Keratinocyte (primary cell): Measurements from ENCODE around the gene LSM7.

Source experiments
- EZH2 ChIP-seq: IDR thresholded peaks from one replicate; pipeline ENCODE4 v1.6.1; 2012; ENCODE audit warnings: inconsistent platforms, mild to moderate bottlenecking, low read length, moderate library complexity
- TF ChIP-seq, protein P1 (sequence below), 3 experiments: IDR thresholded peaks in 1 of 3; conservative IDR thresholded peaks in 1 of 3; optimal IDR thresholded peaks in 1 of 3; 2 replicates in 2 of 3; 3 replicates in 1 of 3; pipeline versions ENCODE3 to v1.5.1; 2011; ENCODE audit warnings: low read length in 3 of 3, mild to moderate bottlenecking in 3 of 3, moderate library complexity in 2 of 3, control low read depth in 1 of 3, inconsistent platforms in 1 of 3; ENCODE audit not compliant: insufficient read depth in 2 of 3; ENCODE audit errors: extremely low read depth in 1 of 3

GRCh38 chr19:2317756-2318155, 10.6 kb downstream of the LSM7 start:
- no peak for TF ChIP-seq EZH2
- TF ChIP-seq, protein P1, sequence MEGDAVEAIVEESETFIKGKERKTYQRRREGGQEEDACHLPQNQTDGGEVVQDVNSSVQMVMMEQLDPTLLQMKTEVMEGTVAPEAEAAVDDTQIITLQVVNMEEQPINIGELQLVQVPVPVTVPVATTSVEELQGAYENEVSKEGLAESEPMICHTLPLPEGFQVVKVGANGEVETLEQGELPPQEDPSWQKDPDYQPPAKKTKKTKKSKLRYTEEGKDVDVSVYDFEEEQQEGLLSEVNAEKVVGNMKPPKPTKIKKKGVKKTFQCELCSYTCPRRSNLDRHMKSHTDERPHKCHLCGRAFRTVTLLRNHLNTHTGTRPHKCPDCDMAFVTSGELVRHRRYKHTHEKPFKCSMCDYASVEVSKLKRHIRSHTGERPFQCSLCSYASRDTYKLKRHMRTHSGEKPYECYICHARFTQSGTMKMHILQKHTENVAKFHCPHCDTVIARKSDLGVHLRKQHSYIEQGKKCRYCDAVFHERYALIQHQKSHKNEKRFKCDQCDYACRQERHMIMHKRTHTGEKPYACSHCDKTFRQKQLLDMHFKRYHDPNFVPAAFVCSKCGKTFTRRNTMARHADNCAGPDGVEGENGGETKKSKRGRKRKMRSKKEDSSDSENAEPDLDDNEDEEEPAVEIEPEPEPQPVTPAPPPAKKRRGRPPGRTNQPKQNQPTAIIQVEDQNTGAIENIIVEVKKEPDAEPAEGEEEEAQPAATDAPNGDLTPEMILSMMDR (optimal IDR thresholded peaks at IDR 0.05 in 1 of 3, IDR thresholded peaks at IDR 0.05 in 1 of 3, conservative IDR thresholded peaks at IDR 0.05 in 1 of 3; ENCODE audit: extremely low read depth in 1 of 3, insufficient read depth in 2 of 3, low read length in 3 of 3): no peak
